ENCODE measurements around the gene NADSYN1.

DNA sequence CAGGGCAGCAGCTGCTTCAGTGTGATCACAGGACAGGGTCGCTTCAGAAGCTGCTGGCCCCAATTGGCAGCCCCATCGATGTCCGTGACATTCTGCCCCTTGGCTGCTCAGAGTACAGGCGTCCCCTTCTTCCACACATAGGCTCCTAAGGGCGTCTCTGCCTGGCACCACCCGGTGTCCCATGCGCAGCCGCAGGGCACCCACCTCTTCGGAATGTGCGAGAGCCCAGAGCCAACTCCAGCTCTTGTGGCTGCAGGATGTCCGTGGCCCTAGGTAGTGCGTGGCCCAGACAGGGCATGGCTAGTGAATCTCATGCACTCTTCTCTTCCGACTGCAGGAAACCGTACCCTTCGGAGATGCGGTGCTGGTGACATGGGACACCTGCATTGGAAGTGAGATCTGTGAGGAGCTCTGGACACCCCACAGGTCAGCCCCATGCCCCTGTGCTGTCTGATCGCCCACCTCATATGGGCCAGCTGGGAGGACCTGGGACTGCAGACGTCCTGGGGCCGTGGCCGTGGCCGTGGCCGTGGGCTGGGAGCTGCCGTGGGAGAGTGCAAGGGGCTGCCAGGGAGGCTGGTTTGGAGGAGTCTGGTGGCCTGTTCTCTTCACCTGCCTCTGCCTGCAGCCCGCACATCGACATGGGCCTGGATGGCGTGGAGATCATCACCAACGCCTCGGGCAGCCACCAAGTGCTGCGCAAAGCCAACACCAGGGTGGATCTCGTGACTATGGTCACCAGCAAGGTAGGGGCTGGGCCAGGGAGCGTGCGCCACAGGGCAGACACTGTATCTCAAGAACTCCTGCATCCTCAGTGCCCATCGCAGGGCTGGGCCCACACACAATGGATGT lies 20.2 kb downstream of the NADSYN1 start:
- TF ChIP-seq, protein P1, sequence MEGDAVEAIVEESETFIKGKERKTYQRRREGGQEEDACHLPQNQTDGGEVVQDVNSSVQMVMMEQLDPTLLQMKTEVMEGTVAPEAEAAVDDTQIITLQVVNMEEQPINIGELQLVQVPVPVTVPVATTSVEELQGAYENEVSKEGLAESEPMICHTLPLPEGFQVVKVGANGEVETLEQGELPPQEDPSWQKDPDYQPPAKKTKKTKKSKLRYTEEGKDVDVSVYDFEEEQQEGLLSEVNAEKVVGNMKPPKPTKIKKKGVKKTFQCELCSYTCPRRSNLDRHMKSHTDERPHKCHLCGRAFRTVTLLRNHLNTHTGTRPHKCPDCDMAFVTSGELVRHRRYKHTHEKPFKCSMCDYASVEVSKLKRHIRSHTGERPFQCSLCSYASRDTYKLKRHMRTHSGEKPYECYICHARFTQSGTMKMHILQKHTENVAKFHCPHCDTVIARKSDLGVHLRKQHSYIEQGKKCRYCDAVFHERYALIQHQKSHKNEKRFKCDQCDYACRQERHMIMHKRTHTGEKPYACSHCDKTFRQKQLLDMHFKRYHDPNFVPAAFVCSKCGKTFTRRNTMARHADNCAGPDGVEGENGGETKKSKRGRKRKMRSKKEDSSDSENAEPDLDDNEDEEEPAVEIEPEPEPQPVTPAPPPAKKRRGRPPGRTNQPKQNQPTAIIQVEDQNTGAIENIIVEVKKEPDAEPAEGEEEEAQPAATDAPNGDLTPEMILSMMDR (IDR thresholded peaks at IDR 0.05; ENCODE audit: poor library complexity, severe bottlenecking) = no peak
- TF ChIP-seq, protein P2, sequence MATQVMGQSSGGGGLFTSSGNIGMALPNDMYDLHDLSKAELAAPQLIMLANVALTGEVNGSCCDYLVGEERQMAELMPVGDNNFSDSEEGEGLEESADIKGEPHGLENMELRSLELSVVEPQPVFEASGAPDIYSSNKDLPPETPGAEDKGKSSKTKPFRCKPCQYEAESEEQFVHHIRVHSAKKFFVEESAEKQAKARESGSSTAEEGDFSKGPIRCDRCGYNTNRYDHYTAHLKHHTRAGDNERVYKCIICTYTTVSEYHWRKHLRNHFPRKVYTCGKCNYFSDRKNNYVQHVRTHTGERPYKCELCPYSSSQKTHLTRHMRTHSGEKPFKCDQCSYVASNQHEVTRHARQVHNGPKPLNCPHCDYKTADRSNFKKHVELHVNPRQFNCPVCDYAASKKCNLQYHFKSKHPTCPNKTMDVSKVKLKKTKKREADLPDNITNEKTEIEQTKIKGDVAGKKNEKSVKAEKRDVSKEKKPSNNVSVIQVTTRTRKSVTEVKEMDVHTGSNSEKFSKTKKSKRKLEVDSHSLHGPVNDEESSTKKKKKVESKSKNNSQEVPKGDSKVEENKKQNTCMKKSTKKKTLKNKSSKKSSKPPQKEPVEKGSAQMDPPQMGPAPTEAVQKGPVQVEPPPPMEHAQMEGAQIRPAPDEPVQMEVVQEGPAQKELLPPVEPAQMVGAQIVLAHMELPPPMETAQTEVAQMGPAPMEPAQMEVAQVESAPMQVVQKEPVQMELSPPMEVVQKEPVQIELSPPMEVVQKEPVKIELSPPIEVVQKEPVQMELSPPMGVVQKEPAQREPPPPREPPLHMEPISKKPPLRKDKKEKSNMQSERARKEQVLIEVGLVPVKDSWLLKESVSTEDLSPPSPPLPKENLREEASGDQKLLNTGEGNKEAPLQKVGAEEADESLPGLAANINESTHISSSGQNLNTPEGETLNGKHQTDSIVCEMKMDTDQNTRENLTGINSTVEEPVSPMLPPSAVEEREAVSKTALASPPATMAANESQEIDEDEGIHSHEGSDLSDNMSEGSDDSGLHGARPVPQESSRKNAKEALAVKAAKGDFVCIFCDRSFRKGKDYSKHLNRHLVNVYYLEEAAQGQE (IDR thresholded peaks at IDR 0.05; ENCODE audit: borderline replicate concordance) = no peak
- TF ChIP-seq TAF1 (IDR thresholded peaks at IDR 0.05; ENCODE audit: low read depth) = no peak
- no peak for TF ChIP-seq EP300 (conservative IDR thresholded peaks at IDR 0.05; ENCODE audit: poor library complexity, severe bottlenecking)
- TF ChIP-seq RAD21 (conservative IDR thresholded peaks at IDR 0.05) = no peak
- TF ChIP-seq SMC3 (conservative IDR thresholded peaks at IDR 0.05; ENCODE audit: poor library complexity) = no peak
- TF ChIP-seq POLR2AphosphoS5 (IDR thresholded peaks at IDR 0.05) = no peak
